OCI-LY3 (cell line): ENCODE data around the gene MCF2L2.
"Not testable (repeated sequence)": the region's sequence is repeated elsewhere in the genome, so short reads cannot be mapped to it uniquely, and the experiment has no call there.

Experiments used
- EZH2phosphoT487 ChIP-seq: fragments of 200-600 bp; shearing (Covaris generic); IDR thresholded peaks from 2 replicates; pipeline ENCODE4 v1.6.1; 2018; ENCODE audit warnings: antibody characterized with exemption, mixed run types, low read depth
- TF ChIP-seq, protein P1 (sequence below): fragments of 200-600, 300-600 bp; sonication (generic); IDR thresholded peaks from 2 replicates; pipeline ENCODE4 v1.5.1; 2014; ENCODE audit warnings: antibody characterized with exemption, low read length, low read depth

DNA sequence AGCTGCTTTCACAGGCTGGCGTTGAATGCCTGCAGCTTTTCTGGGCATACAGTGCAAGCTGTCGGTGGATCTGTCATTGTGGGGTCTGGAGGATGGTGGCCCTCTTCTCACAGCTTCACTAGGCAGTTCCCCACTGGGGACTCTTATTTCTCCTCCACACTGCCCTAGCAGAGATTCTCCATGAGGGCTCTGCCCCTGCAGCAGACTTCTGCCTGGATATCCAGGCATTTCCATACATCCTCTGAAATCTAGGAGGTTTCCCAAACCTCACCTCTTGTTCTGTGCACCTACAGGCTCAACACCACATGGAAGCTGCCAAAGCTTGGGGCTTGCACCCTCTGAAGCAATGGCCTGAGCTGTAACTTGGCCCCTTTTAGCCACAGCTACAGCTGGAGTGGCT, 9.6 kb downstream of the MCF2L2 start:
- TF ChIP-seq, protein P1, sequence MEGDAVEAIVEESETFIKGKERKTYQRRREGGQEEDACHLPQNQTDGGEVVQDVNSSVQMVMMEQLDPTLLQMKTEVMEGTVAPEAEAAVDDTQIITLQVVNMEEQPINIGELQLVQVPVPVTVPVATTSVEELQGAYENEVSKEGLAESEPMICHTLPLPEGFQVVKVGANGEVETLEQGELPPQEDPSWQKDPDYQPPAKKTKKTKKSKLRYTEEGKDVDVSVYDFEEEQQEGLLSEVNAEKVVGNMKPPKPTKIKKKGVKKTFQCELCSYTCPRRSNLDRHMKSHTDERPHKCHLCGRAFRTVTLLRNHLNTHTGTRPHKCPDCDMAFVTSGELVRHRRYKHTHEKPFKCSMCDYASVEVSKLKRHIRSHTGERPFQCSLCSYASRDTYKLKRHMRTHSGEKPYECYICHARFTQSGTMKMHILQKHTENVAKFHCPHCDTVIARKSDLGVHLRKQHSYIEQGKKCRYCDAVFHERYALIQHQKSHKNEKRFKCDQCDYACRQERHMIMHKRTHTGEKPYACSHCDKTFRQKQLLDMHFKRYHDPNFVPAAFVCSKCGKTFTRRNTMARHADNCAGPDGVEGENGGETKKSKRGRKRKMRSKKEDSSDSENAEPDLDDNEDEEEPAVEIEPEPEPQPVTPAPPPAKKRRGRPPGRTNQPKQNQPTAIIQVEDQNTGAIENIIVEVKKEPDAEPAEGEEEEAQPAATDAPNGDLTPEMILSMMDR = not testable (repeated sequence)
- TF ChIP-seq EZH2phosphoT487 = not testable (repeated sequence)
